HepG2 (cell line): ENCODE data around the gene NOTUM. TPM values are rescaled to one million over a fixed set of nuclear protein-coding genes. Genes with fewer than 3 reads are reported as not detected.

Experiments used
- BRCA1 ChIP-seq: sonication (generic); formaldehyde crosslinking; IDR thresholded peaks from 2 replicates; pipeline ENCODE4 v1.4.0; 2020; ENCODE audit warnings: missing genetic modification reagents
- GATAD2A ChIP-seq: IDR thresholded peaks from 2 replicates; pipeline ENCODE4 v1.6.1; 2016
- HOXA7 ChIP-seq: sonication (generic); formaldehyde crosslinking; IDR thresholded peaks from 2 replicates; pipeline ENCODE4 v1.8.1; 2022; ENCODE audit warnings: mild to moderate bottlenecking, missing genetic modification reagents, moderate library complexity
- NFATC3 ChIP-seq: sonication (generic); formaldehyde crosslinking; IDR thresholded peaks from 2 replicates; pipeline ENCODE4 v1.5.1; 2020; ENCODE audit warnings: mild to moderate bottlenecking, missing genetic modification reagents
- SAFB2 ChIP-seq: sonication (generic); formaldehyde crosslinking; IDR thresholded peaks from 2 replicates; pipeline ENCODE4 v1.5.1; 2020; ENCODE audit warnings: missing genetic modification reagents, low read depth, mild to moderate bottlenecking, borderline replicate concordance
- SAP130 ChIP-seq: IDR thresholded peaks from 2 replicates; pipeline ENCODE4 v1.6.1; 2016; ENCODE audit warnings: low read depth
- SCMH1 ChIP-seq: sonication (generic); formaldehyde crosslinking; IDR thresholded peaks from 2 replicates; pipeline ENCODE4 v1.9.0; 2021; ENCODE audit warnings: missing genetic modification reagents, mild to moderate bottlenecking, borderline replicate concordance
- SOX6 ChIP-seq, 2 experiments: fragments of 450-650 bp in 1 of 2; sonication (generic) in 1 of 2; formaldehyde crosslinking in 1 of 2; IDR thresholded peaks; 2 replicates each; pipeline versions ENCODE4 v1.4.0 to v1.6.1; 2017 to 2020; ENCODE audit warnings: antibody characterized with exemption in 1 of 2, mild to moderate bottlenecking in 1 of 2, missing genetic modification reagents in 1 of 2
- SUZ12 ChIP-seq: fragments of 150-350 bp; IDR thresholded peaks from 2 replicates; pipeline ENCODE4 v1.6.1; 2014; ENCODE audit warnings: low read depth, low read length
- THAP11 ChIP-seq: IDR thresholded peaks from 2 replicates; pipeline ENCODE4 v1.6.1; 2016; ENCODE audit warnings: missing biosample characterization, missing genetic modification reagents
- ZNF350 ChIP-seq: sonication (generic); formaldehyde crosslinking; IDR thresholded peaks from 2 replicates; pipeline ENCODE4 v1.4.0; 2020; ENCODE audit warnings: mild to moderate bottlenecking, low read depth, missing genetic modification reagents, borderline replicate concordance
- ZNF563 ChIP-seq: sonication (generic); formaldehyde crosslinking; IDR thresholded peaks from 2 replicates; pipeline ENCODE4 v1.8.0; 2022; ENCODE audit warnings: mild to moderate bottlenecking, moderate library complexity, missing genetic modification reagents
- ZNF766 ChIP-seq: sonication (generic); formaldehyde crosslinking; IDR thresholded peaks from 2 replicates; pipeline ENCODE4 v1.5.0; 2020; ENCODE audit warnings: missing genetic modification reagents, borderline replicate concordance
- ZNF878 ChIP-seq: sonication (generic); formaldehyde crosslinking; IDR thresholded peaks from 2 replicates; pipeline ENCODE4 v1.8.1; 2023; ENCODE audit warnings: mild to moderate bottlenecking, missing genetic modification reagents, moderate library complexity
- polyA plus RNA-seq, 8 experiments: library from polyadenylated mRNA; depleted of rRNA in 3 of 8; stranded (reverse) in 7 of 8; unstranded in 1 of 8; fragments of >200 nt; fragmentation: Illumina TruSeq in 4 of 8; extraction: Trizol in 4 of 8; gene quantifications; 2 replicates each; pipeline versions ENCODE4 v1.2.1 to v1.2.3, GENCODE V29; 2011 to 2016; ENCODE audit warnings: low read depth in 4 of 8, missing spikeins in 1 of 8, mixed read lengths in 1 of 8; ENCODE audit not compliant: insufficient read depth in 1 of 8
- total RNA-seq, 5 experiments: library from RNA; depleted of rRNA; stranded (reverse); fragments of >200 nt; fragmentation: Illumina TruSeq; extraction: Trizol; gene quantifications; 2 replicates each; pipeline ENCODE4 v1.2.3, GENCODE V29; 2016; ENCODE audit warnings: low read depth in 1 of 5
- TF ChIP-seq, protein P1 (sequence below): sonication (generic); formaldehyde crosslinking; IDR thresholded peaks from 2 replicates; pipeline ENCODE4 v1.4.0; 2020; ENCODE audit warnings: missing genetic modification reagents; ENCODE audit errors: not compliant biosample characterization
- TF ChIP-seq, protein P2 (sequence below): fragments of 450-650 bp; IDR thresholded peaks from 2 replicates; pipeline ENCODE4 v1.6.1; 2016
- TF ChIP-seq, protein P3 (sequence below): sonication (generic); formaldehyde crosslinking; IDR thresholded peaks from 2 replicates; pipeline ENCODE4 v1.8.0; 2022; ENCODE audit warnings: low read depth, missing genetic modification reagents
- TF ChIP-seq, protein P4 (sequence below): sonication (generic); formaldehyde crosslinking; IDR thresholded peaks from 2 replicates; pipeline ENCODE4 v1.5.0; 2020; ENCODE audit warnings: mild to moderate bottlenecking, missing genetic modification reagents, borderline replicate concordance

NOTUM gene
- total and polyA plus RNA-seq, 2 of the 13 experiments (the other 11 are each of a cell fraction or from before 2014, with no cell fraction given), result 150 to 160 TPM

DNA sequence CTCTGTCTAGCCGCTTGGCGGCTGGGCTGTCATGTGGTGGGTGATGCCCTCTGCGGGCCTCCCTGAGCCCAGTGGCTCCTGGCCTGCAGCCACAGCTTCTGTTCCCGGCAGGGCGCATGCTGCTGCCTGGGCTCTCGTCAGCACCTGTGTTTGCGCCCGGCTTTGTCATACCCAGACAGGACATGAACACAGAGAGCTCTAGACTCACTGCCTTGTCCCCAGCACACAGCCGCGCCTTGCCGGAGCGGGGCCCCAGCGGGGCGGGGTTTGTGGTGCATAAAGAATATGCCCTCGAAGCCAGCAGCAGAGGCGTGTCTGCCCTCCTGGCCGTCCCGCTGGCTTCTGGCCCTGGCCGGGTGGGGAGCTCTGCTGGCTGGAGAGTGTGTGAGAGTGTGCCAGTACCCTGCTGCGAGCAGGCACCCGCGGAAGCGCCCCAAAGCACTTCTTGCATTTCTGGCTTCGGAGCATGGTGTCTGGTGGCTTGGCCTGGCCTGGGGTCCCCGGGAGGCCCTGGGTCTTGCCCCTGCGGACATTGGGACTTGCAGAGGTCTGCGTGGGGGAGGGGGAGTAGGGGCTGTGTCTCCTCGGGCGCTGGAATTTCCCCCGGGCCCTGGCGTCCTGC, 30.8 kb upstream of the NOTUM start (continued):
- TF ChIP-seq SCMH1 (no peak), SOX6 (IDR thresholded peaks at IDR 0.05) (no peak), SOX6 (CRISPR knock-in tag; IDR thresholded peaks at IDR 0.05) (peak; percentile 65), SAFB2 (CRISPR knock-in tag) (no peak), THAP11 (CRISPR knock-in tag) (peak; percentile 73; the same call in 1 of the 2 replicates), ZNF563 (CRISPR knock-in tag) (peak; percentile 88), ZNF766 (peak; percentile 60; the same call in 1 of the 2 replicates), BRCA1 (CRISPR knock-in tag) (no peak), ZNF350 (CRISPR knock-in tag) (peak; percentile 76), SAP130 (peak; percentile 94), HOXA7 (CRISPR knock-in tag) (no peak), GATAD2A (peak; percentile 90), NFATC3 (CRISPR knock-in tag) (peak; percentile 99; the same call in 1 of the 2 replicates), ZNF878 (CRISPR knock-in tag) (peak; percentile 82; the same call in 1 of the 2 replicates), SUZ12 (no peak)
- TF ChIP-seq, protein P1, sequence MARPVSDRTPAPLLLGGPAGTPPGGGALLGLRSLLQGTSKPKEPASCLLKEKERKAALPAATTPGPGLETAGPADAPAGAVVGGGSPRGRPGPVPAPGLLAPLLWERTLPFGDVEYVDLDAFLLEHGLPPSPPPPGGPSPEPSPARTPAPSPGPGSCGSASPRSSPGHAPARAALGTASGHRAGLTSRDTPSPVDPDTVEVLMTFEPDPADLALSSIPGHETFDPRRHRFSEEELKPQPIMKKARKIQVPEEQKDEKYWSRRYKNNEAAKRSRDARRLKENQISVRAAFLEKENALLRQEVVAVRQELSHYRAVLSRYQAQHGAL (CRISPR knock-in tag), result peak; percentile 81
- TF ChIP-seq, protein P2, sequence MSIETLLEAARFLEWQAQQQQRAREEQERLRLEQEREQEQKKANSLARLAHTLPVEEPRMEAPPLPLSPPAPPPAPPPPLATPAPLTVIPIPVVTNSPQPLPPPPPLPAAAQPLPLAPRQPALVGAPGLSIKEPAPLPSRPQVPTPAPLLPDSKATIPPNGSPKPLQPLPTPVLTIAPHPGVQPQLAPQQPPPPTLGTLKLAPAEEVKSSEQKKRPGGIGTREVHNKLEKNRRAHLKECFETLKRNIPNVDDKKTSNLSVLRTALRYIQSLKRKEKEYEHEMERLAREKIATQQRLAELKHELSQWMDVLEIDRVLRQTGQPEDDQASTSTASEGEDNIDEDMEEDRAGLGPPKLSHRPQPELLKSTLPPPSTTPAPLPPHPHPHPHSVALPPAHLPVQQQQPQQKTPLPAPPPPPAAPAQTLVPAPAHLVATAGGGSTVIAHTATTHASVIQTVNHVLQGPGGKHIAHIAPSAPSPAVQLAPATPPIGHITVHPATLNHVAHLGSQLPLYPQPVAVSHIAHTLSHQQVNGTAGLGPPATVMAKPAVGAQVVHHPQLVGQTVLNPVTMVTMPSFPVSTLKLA, result peak; percentile 79
- TF ChIP-seq, protein P3, sequence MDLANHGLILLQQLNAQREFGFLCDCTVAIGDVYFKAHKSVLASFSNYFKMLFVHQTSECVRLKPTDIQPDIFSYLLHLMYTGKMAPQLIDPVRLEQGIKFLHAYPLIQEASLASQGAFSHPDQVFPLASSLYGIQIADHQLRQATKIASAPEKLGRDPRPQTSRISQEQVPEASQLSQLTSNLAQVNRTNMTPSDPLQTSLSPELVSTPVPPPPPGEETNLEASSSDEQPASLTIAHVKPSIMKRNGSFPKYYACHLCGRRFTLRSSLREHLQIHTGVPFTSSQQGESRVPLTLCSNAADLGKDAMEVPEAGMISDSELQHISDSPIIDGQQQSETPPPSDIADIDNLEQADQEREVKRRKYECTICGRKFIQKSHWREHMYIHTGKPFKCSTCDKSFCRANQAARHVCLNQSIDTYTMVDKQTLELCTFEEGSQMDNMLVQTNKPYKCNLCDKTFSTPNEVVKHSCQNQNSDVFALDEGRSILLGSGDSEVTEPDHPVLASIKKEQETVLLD (CRISPR knock-in tag), result 0 out of 2 replicates have a peak, but pooled peaks have one; percentile 50
- TF ChIP-seq, protein P4, sequence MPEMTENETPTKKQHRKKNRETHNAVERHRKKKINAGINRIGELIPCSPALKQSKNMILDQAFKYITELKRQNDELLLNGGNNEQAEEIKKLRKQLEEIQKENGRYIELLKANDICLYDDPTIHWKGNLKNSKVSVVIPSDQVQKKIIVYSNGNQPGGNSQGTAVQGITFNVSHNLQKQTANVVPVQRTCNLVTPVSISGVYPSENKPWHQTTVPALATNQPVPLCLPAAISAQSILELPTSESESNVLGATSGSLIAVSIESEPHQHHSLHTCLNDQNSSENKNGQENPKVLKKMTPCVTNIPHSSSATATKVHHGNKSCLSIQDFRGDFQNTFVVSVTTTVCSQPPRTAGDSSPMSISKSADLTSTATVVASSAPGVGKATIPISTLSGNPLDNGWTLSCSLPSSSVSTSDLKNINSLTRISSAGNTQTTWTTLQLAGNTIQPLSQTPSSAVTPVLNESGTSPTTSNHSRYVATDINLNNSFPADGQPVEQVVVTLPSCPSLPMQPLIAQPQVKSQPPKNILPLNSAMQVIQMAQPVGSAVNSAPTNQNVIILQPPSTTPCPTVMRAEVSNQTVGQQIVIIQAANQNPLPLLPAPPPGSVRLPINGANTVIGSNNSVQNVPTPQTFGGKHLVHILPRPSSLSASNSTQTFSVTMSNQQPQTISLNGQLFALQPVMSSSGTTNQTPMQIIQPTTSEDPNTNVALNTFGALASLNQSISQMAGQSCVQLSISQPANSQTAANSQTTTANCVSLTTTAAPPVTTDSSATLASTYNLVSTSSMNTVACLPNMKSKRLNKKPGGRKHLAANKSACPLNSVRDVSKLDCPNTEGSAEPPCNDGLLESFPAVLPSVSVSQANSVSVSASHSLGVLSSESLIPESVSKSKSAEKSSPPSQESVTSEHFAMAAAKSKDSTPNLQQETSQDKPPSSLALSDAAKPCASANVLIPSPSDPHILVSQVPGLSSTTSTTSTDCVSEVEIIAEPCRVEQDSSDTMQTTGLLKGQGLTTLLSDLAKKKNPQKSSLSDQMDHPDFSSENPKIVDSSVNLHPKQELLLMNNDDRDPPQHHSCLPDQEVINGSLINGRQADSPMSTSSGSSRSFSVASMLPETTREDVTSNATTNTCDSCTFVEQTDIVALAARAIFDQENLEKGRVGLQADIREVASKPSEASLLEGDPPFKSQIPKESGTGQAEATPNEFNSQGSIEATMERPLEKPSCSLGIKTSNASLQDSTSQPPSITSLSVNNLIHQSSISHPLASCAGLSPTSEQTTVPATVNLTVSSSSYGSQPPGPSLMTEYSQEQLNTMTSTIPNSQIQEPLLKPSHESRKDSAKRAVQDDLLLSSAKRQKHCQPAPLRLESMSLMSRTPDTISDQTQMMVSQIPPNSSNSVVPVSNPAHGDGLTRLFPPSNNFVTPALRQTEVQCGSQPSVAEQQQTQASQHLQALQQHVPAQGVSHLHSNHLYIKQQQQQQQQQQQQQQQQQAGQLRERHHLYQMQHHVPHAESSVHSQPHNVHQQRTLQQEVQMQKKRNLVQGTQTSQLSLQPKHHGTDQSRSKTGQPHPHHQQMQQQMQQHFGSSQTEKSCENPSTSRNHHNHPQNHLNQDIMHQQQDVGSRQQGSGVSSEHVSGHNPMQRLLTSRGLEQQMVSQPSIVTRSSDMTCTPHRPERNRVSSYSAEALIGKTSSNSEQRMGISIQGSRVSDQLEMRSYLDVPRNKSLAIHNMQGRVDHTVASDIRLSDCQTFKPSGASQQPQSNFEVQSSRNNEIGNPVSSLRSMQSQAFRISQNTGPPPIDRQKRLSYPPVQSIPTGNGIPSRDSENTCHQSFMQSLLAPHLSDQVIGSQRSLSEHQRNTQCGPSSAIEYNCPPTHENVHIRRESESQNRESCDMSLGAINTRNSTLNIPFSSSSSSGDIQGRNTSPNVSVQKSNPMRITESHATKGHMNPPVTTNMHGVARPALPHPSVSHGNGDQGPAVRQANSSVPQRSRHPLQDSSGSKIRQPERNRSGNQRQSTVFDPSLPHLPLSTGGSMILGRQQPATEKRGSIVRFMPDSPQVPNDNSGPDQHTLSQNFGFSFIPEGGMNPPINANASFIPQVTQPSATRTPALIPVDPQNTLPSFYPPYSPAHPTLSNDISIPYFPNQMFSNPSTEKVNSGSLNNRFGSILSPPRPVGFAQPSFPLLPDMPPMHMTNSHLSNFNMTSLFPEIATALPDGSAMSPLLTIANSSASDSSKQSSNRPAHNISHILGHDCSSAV, result no peak
